Activated CD4-positive, CD25-positive, alpha-beta regulatory T cell treated with anti-CD3 and anti-CD28 coated beads, Interleukin-2, amount 50 U/mL, for 72 hours (primary cell): Measurements from ENCODE around the gene AKAP7.

Experiments used
- DNase-seq: peaks from one replicate; pipeline ENCODE4 v3.0.0; 2021

The AKAP7 gene

DNA sequence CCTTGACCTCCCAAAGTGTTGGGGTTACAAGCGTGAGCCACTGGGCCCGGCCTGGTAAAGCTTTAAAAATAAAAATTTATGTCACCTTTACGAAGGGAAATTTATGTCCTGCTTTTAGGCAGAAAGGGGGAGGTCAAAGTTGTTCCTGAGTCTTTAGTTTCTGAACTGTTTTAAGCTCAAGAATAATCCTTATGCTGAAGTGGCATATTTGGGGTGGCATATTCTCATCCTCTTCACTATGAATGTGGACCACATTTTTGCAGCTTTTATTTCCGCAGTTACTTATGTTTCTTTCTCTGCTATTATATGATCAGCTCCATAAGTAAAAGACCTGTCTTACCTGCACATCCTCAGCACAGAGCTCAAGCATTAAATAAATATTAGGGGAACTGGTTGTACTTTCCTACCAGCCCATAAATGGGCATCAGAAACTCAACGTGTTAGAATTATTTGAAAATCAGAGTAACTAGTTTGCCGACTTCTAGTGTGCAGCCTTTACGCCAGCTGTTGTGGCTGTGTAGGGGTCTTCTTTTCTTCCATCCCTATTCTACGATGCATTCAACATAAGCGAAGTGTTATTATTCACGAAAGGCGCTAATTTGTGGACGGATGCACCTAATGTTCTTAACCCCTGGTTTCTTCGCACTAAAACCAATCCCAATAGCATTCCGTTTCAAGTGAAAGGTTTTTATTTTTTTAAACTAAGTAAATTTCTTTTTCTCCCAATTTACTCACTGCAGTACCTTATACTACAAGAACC is 867 bp upstream of the AKAP7 start:
- DNase-seq = no peak

DNA sequence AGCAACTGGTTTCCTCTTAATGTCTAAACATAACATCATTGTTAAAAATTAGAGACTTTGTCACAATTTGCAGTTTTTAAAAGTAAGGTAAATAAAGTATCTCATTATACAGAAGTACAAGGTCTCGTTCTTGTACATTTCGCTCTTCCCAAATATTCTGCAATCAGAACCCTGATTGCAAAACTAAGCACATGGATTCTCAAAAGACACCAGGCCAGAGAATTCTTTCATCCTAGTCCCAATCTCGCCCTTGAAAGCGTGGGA is 355 bp upstream of the AKAP7 start:
- no peak for DNase-seq

DNA sequence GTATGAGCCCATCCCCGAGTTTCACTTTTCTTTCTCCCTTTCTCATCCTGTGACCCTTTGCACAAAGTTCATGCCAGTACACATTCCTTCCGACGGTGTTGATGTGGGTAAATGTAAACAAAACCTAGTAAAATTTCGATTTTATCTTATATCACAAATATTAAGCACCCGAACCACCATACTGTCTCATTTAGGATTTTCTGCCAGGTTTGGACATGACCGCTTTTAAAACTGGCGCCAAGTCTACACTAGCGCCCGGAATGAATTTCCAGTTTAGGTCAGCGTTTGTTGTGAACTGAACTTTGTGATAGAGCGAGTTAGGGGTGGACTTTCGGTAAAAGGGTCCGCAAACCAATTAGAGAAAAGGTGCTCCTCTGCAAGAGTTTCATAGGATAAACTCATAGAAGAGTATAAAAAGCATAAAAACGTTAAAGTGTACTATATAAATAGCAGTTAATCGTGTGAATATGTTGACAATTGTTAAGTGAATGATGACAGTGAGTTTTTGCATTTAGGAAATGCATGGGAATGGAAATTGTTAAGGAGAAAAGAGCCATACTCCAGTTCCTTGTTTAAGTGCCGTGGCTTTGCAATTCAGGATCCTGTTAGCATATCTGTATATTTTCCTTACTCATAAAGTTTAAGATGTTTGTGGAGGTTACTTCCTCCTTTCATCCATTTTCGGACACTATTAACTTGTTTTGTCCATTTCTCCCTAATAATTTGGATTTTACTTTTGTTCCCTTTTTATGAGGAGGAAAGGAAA is 937 bp downstream of the AKAP7 start:
- DNase-seq = no peak

DNA sequence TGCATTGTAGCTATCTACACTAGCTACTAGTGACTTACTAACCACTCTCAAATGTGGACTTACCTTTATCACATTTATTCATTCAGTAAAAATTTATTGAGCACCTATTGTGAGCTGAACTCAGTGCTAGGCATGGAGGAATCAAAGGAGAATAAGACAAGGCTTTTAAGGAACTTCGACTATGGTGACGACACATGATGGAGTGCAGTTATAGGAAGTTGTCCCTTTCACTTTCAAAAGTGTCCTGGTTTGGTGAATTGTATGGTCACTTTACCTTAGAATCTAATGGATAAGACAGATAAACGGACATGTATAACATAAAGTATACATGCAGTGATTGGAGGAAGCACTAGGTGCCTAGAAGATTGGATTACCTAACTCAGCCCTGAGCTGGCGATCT is 4.3 kb downstream of the AKAP7 start:
- no peak for DNase-seq

DNA sequence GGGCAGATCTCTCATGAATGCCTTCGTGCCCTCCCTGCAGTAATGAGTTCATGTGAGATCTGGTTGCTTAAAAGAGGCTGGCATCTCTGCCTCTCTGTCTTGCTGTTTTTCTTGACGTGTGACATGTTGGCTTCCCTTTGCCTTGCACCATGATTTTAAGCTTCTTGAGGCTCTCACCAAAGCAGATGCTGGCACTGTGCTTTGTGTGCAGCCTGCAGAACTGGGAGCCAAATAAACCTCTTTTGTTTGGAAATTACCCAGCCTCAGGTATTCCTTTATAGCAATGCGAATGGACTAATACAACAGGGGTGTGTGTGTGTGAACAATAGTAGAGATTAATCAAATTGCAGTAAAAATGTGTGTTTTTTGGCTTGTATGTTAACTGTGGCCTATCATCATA is 8.1 kb downstream of the AKAP7 start:
- DNase-seq = no peak

DNA sequence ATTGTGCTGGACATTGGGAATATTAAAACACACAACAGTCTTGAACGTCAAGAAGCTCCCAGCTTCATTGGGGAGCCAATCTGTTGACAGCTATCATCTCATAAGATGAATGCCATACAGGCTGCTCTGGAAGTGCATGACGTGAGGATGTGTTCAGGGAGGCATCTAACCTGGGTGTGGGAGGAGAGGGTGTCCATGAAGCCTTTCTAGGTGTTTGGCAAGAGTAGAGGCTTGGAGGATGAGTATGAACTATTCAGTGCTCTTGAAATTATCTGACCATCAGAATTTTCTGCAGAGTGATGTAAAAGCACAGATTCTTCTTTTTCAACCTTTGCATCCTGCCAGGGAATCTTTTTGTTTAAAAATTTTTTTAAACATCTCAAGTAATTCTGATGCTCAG is 11.6 kb downstream of the AKAP7 start:
- no peak for DNase-seq

DNA sequence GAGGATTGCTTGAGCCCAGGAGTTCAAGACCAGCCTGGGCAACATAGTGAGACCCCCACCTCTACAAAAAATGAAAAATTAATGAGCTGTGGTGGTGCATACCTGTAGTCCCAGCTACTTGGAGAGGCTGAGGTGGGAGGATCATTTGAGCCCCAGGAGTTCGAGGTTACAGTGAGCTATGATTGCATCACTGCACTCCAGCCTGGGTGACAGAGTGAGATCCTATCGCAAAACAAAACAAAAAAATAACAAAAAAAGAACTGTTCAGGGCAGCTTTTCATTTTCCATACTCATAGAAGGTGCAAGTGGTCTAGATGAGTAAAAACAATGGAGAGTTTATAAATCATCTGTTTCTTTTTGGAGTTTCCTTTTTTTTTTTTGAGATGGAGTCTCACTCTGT is 21.1 kb downstream of the AKAP7 start:
- DNase-seq = no peak

DNA sequence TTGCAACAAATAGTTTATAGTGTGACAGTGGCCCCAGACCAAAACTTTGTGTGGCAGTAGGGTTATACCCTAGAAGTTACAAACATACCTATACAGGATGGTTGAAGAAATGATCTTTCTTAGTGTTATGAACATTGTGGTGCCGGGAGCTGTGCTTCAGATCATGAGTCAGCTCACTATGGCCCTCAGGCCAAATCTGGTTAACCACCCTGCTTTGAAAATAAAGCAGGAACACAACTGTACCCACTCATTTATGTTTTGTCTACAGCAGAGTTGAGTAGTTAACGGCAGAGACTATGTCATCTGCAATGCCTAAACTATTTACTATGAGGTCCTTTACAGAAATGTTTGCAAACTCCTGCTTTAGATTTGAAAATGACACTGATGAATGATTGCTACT is 24.3 kb downstream of the AKAP7 start:
- no peak for DNase-seq

DNA sequence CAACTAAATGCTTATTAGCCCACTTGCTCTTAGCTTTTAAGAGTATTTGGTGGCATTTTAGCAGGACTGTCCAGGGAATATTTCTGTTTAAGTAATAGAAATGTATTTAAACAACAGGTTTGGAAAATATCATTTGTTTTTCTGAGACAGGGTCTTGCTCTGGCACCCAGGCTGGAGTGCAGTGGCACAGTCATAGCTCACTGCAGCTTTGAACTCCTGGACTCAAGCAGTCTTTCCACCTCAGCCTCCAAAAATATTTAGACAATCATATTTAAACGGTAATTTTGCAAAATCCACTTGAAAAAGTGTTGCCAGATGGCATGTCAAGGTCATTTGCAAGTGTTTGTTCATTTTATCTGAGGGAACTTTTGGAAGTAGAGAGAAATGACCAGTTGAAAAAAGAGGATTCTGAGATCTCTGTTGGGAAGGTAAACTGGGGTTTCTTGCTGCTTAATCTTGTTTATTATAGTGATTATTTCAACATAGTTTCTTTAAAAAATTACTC is 25.0 kb downstream of the AKAP7 start:
- no peak for DNase-seq

DNA sequence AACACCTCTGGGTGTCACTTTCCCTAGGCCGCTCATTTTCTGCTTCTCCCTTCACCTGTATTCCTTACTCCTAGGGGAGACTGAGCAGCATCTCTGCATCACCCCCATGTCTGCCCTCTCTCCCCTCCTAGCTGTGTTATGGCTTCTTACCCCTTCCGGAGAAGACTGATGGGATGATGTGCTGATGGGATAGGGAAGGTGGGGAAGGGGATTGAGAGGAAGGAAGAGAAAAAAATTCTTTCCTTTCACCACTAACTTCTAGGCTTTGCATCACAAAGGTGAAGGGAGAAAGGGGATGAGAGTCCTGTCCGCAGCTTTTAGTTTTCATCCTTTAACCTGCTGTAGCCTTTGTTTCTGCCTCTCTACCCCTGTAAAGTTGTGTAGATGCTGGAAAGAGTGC is 26.7 kb downstream of the AKAP7 start:
- no peak for DNase-seq

DNA sequence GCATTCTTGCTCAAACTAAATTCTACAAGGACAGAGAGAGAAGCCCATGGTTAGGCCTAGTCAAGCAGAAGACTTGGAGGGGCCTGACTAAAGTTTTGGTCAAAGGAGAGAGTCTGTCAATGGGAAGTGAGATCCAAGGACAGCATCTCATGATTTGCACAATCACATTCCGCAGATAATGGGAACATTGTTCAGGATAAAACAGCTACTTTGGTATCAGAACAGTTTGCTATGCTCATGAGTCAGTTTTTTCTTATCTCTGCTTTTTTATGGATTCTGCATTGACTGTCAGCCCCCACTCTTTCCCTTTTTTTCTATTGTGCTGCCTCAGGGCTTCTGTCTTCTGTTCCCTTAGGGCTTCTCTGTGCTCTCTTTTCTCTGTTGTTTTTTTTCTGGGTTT is 28.6 kb downstream of the AKAP7 start:
- no peak for DNase-seq

DNA sequence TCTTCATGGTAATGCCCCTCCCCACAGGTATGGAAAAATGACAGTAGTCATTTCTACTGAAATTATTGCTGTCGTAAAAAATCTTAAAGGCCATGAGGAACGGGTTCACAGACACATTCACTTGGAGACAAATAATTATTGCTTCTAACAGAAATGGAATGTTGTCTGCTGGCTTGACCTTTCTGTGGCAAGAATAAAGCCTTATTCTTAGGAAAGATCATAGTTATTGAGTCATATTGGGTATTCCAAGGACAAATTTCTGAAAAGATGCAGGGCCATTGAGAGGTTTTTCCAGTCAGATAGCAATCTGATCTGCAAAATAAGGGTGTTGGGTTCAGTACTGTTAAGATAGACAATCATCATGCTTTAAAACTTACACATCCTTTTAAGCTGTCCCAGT is 29.2 kb downstream of the AKAP7 start:
- DNase-seq = no peak

DNA sequence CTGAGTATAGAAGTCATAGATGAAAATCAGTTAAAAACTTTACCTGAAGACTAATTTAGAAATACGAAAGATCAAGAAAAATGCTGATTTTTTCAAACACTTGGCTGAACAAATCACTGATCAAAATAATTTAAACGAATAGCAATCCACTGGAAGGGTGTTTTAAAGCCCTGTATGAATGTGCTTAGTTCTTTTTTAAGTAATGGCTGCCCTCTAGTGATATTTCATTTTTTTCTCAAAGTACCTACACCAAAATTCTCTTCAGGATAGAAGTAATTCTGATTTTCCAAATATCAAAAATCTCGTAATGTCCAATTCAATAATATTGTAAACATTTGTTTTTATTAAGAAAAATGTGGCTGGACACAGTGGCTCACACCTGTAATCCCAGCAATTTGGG is 32.5 kb downstream of the AKAP7 start:
- no peak for DNase-seq

DNA sequence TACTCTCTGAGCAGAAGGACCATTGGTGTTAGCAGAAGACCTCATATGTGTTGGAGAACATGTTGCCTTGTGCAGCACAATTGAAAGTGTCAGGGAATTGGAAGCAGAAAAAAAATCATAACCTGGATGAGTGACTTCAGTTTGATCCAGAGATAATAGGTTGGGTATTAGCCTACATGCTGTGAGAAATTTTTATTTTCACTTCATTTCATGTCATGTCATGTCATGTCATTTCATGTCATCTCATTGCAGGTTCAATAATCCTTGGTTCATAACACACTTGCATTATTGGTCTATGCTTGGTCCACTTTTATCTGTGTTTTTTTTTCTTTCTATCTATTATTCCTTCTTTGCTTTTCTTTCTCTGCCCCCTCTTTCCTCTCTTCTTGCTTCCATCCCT is 34.3 kb downstream of the AKAP7 start:
- DNase-seq = no peak

DNA sequence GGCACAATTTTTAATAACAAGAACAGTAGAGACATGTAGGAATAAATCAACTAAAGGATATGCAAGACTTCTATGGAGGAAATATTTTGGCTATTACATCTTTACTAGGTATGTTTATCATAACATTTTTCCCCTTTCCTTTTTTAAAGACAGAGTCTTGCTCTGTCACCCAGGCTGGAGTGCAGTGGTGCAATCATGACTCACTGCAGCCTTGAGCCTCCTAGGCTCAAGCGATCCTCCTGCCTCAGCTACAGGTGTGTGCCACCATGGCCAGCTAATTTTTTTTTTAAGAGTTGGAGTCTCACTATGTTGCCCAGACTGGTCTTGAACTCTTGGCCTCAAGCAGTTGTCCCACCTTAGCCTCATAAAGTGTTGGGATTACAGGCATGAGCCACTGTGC is 37.0 kb downstream of the AKAP7 start:
- no peak for DNase-seq

DNA sequence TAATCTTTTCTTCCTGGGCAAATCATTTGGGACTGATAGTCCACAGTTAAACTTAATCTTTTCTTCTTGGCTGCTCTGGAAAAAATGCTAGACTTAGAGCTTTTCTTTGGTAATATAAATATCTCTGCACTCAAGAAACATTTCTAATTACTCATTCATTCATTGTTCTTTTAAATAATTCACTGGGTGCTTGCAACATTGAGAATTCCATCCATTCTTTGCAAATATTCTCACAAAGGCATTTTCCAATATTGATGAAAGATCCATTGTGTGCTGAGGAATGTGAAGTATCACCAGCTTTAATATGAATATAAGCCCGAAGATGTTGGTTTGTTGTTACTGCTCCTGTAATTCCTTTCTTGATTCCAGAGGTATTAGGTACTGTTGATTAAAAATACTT is 38.4 kb downstream of the AKAP7 start:
- DNase-seq = no peak

DNA sequence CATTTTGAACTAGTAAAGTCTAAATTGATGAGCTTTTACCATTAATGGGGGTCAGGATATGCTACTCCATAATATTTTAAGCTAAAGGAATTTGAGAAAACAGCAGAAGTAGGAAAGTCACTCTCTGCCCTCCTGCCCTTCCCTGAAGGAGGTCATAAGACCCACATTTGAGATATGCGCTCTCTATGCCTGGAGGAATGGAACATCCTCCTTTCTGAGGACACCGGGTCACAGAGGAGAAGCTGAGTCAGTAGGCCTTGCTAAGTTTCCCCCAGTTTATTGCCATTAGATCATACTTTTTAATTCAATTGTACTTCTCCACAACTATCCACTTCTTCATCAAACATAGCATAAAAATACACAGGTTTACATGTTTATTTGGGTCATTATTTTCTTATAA is 40.3 kb downstream of the AKAP7 start:
- DNase-seq = no peak

DNA sequence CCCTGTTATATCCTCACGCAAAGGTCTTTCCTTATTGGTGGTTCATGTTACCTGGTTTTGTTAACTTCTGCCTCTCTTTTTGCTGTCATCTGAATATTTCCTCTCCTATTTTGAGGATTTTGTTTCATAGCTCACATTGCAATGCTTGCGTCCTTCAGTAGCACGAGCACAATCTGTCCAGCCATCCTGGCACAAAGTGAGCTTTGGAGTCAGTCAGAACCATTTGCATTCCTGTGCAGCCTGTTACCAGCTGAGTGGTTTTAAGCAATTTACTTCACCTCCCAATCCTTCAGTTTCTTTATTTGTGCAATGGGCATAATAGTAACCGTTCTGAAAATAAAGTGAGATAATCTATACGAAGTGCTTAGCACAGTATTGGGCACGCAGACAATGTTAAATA is 42.7 kb downstream of the AKAP7 start:
- no peak for DNase-seq

DNA sequence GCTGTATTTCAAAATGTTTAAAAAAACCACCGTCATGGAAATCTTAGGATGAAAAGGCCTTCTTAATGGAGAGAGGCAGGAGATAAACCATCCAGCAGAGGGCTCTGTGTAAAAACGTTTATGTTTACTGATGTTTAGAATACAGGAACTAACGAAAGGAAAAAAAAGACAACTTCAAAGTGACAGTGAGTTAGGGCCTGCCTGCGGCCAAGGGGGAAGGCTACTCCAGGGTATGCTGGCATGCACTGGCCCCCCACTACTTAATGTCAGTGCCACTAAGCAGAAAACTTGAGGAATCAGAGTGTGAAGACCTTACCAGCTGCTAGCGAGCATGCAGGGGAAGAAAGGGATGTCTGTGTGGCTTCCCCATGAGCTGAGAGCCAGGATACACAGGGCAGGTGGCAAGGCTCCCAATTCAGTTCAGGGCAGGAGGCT is 47.7 kb downstream of the AKAP7 start:
- DNase-seq = no peak

DNA sequence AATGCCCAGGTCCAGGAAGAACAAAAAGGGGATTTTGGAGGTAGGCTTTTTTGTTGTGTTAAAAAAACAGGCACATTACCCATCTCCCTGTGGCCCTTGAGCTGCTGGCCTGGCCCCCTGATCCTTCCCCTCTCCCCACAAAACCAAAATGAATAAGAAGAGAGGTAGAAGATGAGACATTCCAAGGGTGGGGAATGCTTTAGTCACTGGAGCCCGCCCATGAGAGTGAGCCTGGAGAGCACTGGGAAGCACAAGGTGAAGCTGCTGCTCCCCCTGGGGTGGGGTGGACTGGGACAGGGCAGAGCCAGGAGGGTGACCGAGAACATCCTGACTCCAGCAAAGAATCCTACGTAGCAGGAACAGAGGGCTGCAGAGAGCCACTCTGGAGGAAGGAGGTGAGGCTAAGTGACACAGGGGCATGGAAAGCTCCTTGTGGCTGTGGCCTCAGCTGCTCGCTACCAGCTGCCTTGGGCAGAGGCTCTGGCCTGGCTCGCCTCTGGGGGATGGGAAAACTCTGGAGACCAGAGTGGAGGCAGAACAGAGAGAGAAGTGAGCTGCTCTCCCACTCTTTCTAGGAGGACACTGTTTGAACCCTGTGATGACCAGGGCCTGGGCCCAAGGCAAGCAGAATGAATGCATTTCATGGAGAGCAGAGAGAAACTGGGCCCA is 48.3 kb downstream of the AKAP7 start:
- no peak for DNase-seq

DNA sequence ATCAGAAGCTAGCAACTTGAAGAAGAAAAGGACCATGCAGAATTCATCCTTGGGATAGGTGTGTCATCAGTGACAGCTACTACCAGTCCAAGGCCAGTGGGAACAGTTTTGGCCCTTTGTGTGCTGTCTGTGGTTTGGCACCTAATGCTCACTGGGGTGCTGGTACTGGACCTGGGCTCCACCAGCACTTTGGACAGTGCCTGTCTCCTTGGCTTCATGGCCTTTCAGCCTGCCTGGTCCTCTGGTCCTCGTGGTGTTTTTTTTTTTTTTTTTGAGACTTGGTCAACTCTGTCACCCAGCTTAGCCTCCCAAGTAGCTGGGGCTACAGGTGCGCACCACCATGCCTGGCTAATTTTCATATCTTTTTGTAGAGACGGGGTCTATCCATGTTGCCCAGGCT is 56.3 kb downstream of the AKAP7 start:
- DNase-seq = no peak

DNA sequence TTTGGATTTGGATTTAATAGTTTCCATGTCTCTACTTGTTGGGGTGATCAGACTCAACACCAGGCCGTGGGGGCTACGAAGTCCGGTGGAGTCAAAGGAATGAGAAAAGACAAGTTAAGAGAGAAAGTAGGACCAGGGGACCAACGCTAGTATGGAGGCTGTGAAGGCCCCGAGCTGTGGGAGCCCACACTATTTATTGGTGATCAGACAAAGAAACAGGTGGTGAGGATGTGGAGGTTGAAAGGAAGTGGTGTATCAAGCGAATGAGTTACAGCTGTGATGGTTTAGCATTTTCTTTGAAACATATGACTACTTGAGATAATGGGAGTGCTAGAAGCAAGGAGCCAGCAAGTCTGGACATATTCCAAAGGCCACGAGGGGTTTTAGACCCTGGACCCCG is 62.4 kb downstream of the AKAP7 start:
- no peak for DNase-seq

DNA sequence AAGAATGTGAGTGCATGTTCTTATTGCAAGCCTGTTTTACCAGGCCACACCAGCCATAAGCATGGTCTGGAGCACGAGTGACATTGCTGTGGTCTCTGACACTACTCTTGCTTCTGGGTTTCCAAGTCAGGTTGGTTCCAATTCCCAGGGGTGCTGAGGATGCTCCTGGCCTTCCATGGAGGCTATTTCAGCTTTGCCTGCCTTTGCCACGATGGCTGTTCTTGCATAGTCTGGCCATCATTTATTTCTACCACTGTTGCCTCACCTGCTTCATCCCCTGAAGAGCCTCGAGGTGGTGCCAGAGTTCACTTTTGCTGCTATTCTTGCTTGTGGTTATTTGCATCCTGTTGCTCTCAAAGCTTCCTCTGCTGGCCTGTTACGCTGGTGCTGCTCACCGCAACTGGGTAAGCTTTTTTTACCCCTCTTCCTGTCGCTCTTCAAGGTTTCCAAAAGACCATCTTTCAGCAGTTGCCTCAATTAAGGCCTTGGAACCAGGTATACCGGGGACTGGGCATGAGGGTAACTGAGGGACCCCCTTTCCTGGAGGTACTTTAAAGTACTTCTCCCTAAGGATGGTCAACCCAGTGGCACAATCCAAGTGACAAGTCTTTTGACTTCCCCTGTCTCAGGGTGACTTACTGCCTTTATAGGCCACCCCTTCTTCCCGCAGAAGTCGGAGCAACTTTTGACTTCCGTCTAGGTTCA is 64.5 kb downstream of the AKAP7 start:
- peak; percentile 60 for DNase-seq
